Measurements from ENCODE around the gene TMEM198. TPM values are rescaled to one million over a fixed set of nuclear protein-coding genes. Genes with fewer than 3 reads are reported as not detected.

TMEM198 gene
- total RNA-seq, 1 experiment from 2014 or later: 1.1 TPM

- BruUV-seq (replicated peaks): no TSS peak
- H3K27me3 ChIP-seq (ENCODE audit: low read length): no peaks in the 10 kb centered on the region
- no peaks in the 10 kb centered on the region for H3K9me2 ChIP-seq (replicated peaks; ENCODE audit: low read length)
- peaks cover 4% of the 10 kb centered on the region for H3K36me3 ChIP-seq (ENCODE audit: low read depth, low read length)
- H3F3A ChIP-seq (ENCODE audit: low read length, unreplicated experiment): no peaks in the 10 kb centered on the region
- POLR2A ChIA-PET (ENCODE audit: unreplicated experiment): no interaction called here
- DNase-seq (no peak), ATAC-seq (no peak)
- no peak overlapping the region for H2AFZ ChIP-seq (ENCODE audit: low read length)
- no peak overlapping the region for H3K9ac ChIP-seq (ENCODE audit: low read length)
- H4K20me1 ChIP-seq (ENCODE audit: low read length): no peaks in the 10 kb centered on the region
- intact Hi-C loops (cut with micrococcal nuclease): no loop called here
- H3K4me1 ChIP-seq (ENCODE audit: insufficient read depth, low read length): peaks cover 7% of the 10 kb centered on the region; the same call in 1 of the 2 replicates
- peaks cover 14% of the 10 kb centered on the region for H3K79me2 ChIP-seq (ENCODE audit: low read length)
- CTCF ChIA-PET: no interaction called here
- H3K4me2 ChIP-seq (ENCODE audit: low read length): no peak overlapping the region
- no peaks in the 10 kb centered on the region for H3K9me3 ChIP-seq (ENCODE audit: low read length)
- TF ChIP-seq EZH2phosphoT487 (IDR thresholded peaks at IDR 0.05; ENCODE audit: borderline replicate concordance, low read length) (no peak), EZH2 (IDR thresholded peaks at IDR 0.05; ENCODE audit: low read length, unreplicated experiment) (no peak), CTCF (conservative IDR thresholded peaks at IDR 0.05; ENCODE audit: low read depth, low read length) (no peak)
- H3K27ac ChIP-seq (ENCODE audit: low read length): no peak overlapping the region
- no peak overlapping the region for H3K4me3 ChIP-seq (ENCODE audit: low read length)
Observed at GRCh38 chr2:219545943-219546352, 2.1 kb downstream of the TMEM198 start.

- no peak overlapping the region for H3K27ac ChIP-seq (ENCODE audit: low read length)
- no peak overlapping the region for H3K4me3 ChIP-seq (ENCODE audit: low read length)
- peaks cover 6% of the 10 kb centered on the region for H3K79me2 ChIP-seq (ENCODE audit: low read length)
- H3K27me3 ChIP-seq (ENCODE audit: low read length): no peaks in the 10 kb centered on the region
- no peak overlapping the region for H3K9ac ChIP-seq (ENCODE audit: low read length)
- H4K20me1 ChIP-seq (ENCODE audit: low read length): no peaks in the 10 kb centered on the region
- intact Hi-C loops (cut with micrococcal nuclease): no loop called here
- DNase-seq: no peak
- H3K4me1 ChIP-seq (ENCODE audit: insufficient read depth, low read length): peaks cover 4% of the 10 kb centered on the region; the same call in 1 of the 2 replicates
- no peaks in the 10 kb centered on the region for H3K9me2 ChIP-seq (replicated peaks; ENCODE audit: low read length)
- no peak overlapping the region for H2AFZ ChIP-seq (ENCODE audit: low read length)
- H3K4me2 ChIP-seq (ENCODE audit: low read length): no peak overlapping the region
- TF ChIP-seq EZH2 (IDR thresholded peaks at IDR 0.05; ENCODE audit: low read length, unreplicated experiment) (no peak), CTCF (conservative IDR thresholded peaks at IDR 0.05; ENCODE audit: low read depth, low read length) (no peak), EZH2phosphoT487 (IDR thresholded peaks at IDR 0.05; ENCODE audit: borderline replicate concordance, low read length) (no peak)
- H3K9me3 ChIP-seq (ENCODE audit: low read length): no peaks in the 10 kb centered on the region
- BruUV-seq (replicated peaks): no TSS peak
- H3F3A ChIP-seq (ENCODE audit: low read length, unreplicated experiment): no peaks in the 10 kb centered on the region
- ChIA-PET CTCF (no interaction called here), POLR2A (ENCODE audit: unreplicated experiment) (no interaction called here)
- no peak for ATAC-seq
- H3K36me3 ChIP-seq (ENCODE audit: low read depth, low read length): no peaks in the 10 kb centered on the region
Observed at GRCh38 chr2:219547621-219548020, 3.8 kb downstream of the TMEM198 start.

GRCh38 chr2:219548990-219549389, 5.2 kb downstream of the TMEM198 start:
- H3F3A ChIP-seq (ENCODE audit: low read length, unreplicated experiment): no peaks in the 10 kb centered on the region
- ChIA-PET POLR2A (ENCODE audit: unreplicated experiment) (interaction anchor here (0.6 kb wide), 1 partner anchor 22 kb away, joined by 6 read pairs; no protein-coding TSS in a partner anchor), CTCF (no interaction called here)
- ATAC-seq (no peak), DNase-seq (no peak)
- no TSS peak for BruUV-seq (replicated peaks)
- TF ChIP-seq EZH2 (IDR thresholded peaks at IDR 0.05; ENCODE audit: low read length, unreplicated experiment): no peak
- H3K79me2 ChIP-seq (ENCODE audit: low read length): no peaks in the 10 kb centered on the region
- H3K4me3 ChIP-seq (ENCODE audit: low read length): no peak overlapping the region
- no peak overlapping the region for H2AFZ ChIP-seq (ENCODE audit: low read length)
- H3K27ac ChIP-seq (ENCODE audit: low read length): no peak overlapping the region
- no peaks in the 10 kb centered on the region for H4K20me1 ChIP-seq (ENCODE audit: low read length)
- no peak overlapping the region for H3K4me2 ChIP-seq (ENCODE audit: low read length)
- H3K36me3 ChIP-seq (ENCODE audit: low read depth, low read length): no peaks in the 10 kb centered on the region
- H3K9me3 ChIP-seq (ENCODE audit: low read length): no peaks in the 10 kb centered on the region
- H3K27me3 ChIP-seq (ENCODE audit: low read length): no peaks in the 10 kb centered on the region
- no peaks in the 10 kb centered on the region for H3K9me2 ChIP-seq (replicated peaks; ENCODE audit: low read length)
- intact Hi-C loops (cut with micrococcal nuclease): no loop called here
- H3K9ac ChIP-seq (ENCODE audit: low read length): no peak overlapping the region
- peaks cover 9% of the 10 kb centered on the region for H3K4me1 ChIP-seq (ENCODE audit: insufficient read depth, low read length)

Data from PC-3 (cell line).